Measurements from ENCODE around the gene ACOD1. TPM values are rescaled to one million over a fixed set of nuclear protein-coding genes. Genes with fewer than 3 reads are reported as not detected.

ACOD1 gene
- total RNA-seq, 2 donors from 2014 or later: not detected

DNA sequence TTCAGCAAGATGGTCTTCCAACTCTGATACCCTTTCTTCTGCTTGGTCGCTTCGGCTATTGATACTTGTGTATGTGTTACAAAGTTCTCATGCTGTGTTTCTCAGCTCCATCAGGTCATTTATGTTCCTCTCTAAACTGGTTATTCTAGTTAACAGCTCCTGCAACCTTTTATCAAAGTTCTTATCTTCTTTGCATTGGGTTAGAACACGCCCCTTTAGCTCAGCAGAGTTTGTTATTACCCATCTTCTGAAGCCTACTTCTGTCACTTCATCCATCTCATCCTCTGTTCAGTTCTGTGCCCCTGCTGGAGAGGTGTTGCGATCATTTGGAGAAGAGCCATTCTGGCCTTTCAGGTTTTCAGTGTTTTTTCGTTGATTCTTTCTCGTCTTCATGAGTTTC lies 18.7 kb downstream of the ACOD1 start:
- ATAC-seq (replicated peaks): no peak
- Mint-ChIP-seq H3K4me1 (no peaks in the 10 kb centered on the region), H3K9me3 (no peaks in the 10 kb centered on the region), H3K27ac (no peak overlapping the region), H3K36me3 (ENCODE audit: low read depth) (no peaks in the 10 kb centered on the region), H3K4me3 (no peak overlapping the region), H3K27me3 (peaks cover 16% of the 10 kb centered on the region)

GRCh38 chr13:76968041-76968440 lies 19.7 kb downstream of the ACOD1 start:
- Mint-ChIP-seq H3K4me1 (no peaks in the 10 kb centered on the region), H3K27ac (no peak overlapping the region), H3K4me3 (no peak overlapping the region), H3K9me3 (no peaks in the 10 kb centered on the region), H3K36me3 (ENCODE audit: low read depth) (no peaks in the 10 kb centered on the region), H3K27me3 (peaks cover 13% of the 10 kb centered on the region)
- ATAC-seq (replicated peaks): no peak

- no peak overlapping the region for H3K4me3 Mint-ChIP-seq
- H3K4me1 Mint-ChIP-seq: no peaks in the 10 kb centered on the region
- no peak overlapping the region for H3K27ac Mint-ChIP-seq
- no peaks in the 10 kb centered on the region for H3K9me3 Mint-ChIP-seq
- no peak for ATAC-seq (replicated peaks)
- peaks cover 13% of the 10 kb centered on the region for H3K27me3 Mint-ChIP-seq
- H3K36me3 Mint-ChIP-seq (ENCODE audit: low read depth): no peaks in the 10 kb centered on the region
These were observed 21.4 kb downstream of the ACOD1 start for GRCh38 chr13:76969488-76970365.

- H3K4me3 Mint-ChIP-seq: no peak overlapping the region
- no peaks in the 10 kb centered on the region for H3K36me3 Mint-ChIP-seq (ENCODE audit: low read depth)
- peaks cover 13% of the 10 kb centered on the region for H3K27me3 Mint-ChIP-seq
- no peaks in the 10 kb centered on the region for H3K9me3 Mint-ChIP-seq
- ATAC-seq (replicated peaks): no peak
- H3K4me1 Mint-ChIP-seq: no peaks in the 10 kb centered on the region
- H3K27ac Mint-ChIP-seq: no peak overlapping the region
These were observed 22.9 kb downstream of the ACOD1 start for GRCh38 chr13:76971215-76971614.

- H3K4me1 Mint-ChIP-seq: peaks cover 6% of the 10 kb centered on the region
- no peak overlapping the region for H3K4me3 Mint-ChIP-seq
- H3K27me3 Mint-ChIP-seq: peaks cover 17% of the 10 kb centered on the region
- no peaks in the 10 kb centered on the region for H3K36me3 Mint-ChIP-seq (ENCODE audit: low read depth)
- no peaks in the 10 kb centered on the region for H3K9me3 Mint-ChIP-seq
- no peak overlapping the region for H3K27ac Mint-ChIP-seq
- ATAC-seq (replicated peaks): no peak
These were observed 23.8 kb downstream of the ACOD1 start for GRCh38 chr13:76971851-76972829.

GRCh38 chr13:76973920-76974617 lies 25.8 kb downstream of the ACOD1 start:
- peaks cover 15% of the 10 kb centered on the region for H3K27me3 Mint-ChIP-seq
- no peak overlapping the region for H3K27ac Mint-ChIP-seq
- H3K4me1 Mint-ChIP-seq: peaks cover 6% of the 10 kb centered on the region
- peak overlapping the region; percentile 16 for H3K4me3 Mint-ChIP-seq
- H3K36me3 Mint-ChIP-seq (ENCODE audit: low read depth): no peaks in the 10 kb centered on the region
- peak; percentile 70 for ATAC-seq (replicated peaks)
- H3K9me3 Mint-ChIP-seq: no peaks in the 10 kb centered on the region

DNA sequence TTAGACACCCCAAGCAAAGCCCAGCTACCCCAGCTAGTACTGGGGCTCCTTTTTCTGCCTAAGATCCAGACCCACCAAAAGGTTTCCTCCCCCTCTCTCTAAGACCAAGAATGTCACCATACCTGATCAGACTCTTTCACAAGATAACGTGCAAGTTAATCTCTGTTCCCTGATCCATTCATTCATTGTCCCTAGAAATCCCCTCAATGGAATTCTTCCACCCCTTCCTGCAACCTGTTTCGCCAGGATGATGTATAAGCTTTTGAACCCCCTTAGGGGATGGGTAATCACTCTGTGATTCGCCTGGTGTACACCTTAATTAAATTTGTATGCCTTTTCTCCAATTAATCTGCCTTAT lies 26.3 kb downstream of the ACOD1 start:
- peaks cover 12% of the 10 kb centered on the region for H3K27me3 Mint-ChIP-seq
- no peak overlapping the region for H3K27ac Mint-ChIP-seq
- H3K4me1 Mint-ChIP-seq: peaks cover 6% of the 10 kb centered on the region
- no peak overlapping the region for H3K4me3 Mint-ChIP-seq
- no peaks in the 10 kb centered on the region for H3K36me3 Mint-ChIP-seq (ENCODE audit: low read depth)
- H3K9me3 Mint-ChIP-seq: no peaks in the 10 kb centered on the region
- ATAC-seq (replicated peaks): no peak

DNA sequence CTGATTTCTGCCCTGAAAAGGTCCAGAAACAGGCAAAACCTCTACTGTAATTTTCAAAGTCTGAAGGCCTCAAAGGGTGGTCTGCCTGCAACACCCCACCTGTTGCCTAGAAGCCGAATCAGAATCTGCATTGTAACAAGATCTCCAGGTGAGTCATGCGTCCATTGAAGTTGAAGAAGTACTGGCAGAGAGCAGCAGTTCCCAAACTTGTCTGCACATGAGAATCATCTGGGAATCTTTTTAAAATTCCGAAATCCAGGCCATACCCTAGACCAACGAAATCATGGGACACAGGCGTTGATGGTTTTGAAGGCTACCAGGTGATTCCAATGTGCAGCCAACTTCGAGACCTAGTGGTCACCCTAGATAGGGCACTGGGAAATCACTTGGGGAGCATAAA lies 27.6 kb downstream of the ACOD1 start:
- no peak for ATAC-seq (replicated peaks)
- H3K27me3 Mint-ChIP-seq: peaks cover 16% of the 10 kb centered on the region
- H3K36me3 Mint-ChIP-seq (ENCODE audit: low read depth): no peaks in the 10 kb centered on the region
- no peak overlapping the region for H3K27ac Mint-ChIP-seq
- no peaks in the 10 kb centered on the region for H3K9me3 Mint-ChIP-seq
- no peak overlapping the region for H3K4me3 Mint-ChIP-seq
- peaks cover 6% of the 10 kb centered on the region for H3K4me1 Mint-ChIP-seq

DNA sequence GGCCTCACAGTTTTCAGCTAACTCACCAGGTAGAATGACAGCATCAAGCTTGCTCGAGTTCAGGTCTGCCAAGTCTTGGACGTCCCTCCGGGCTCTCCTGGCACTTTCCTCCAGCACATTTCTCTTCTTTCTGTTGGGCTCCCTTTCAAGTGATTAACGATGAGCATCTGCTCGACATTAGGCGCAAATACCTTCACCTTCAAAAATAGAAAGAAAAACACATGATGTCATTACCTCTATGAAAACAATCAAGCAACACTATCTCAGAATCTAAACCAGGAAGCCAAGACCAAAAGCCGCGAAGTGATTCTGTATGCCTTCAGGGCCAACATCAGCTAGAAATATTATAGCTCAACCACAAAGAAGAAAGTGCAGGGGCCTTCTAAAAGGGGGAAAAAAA lies 28.2 kb downstream of the ACOD1 start:
- H3K36me3 Mint-ChIP-seq (ENCODE audit: low read depth): no peaks in the 10 kb centered on the region
- no peaks in the 10 kb centered on the region for H3K9me3 Mint-ChIP-seq
- no peak overlapping the region for H3K27ac Mint-ChIP-seq
- H3K4me3 Mint-ChIP-seq: peak overlapping the region; percentile 15
- no peak for ATAC-seq (replicated peaks)
- H3K27me3 Mint-ChIP-seq: peaks cover 20% of the 10 kb centered on the region
- peaks cover 6% of the 10 kb centered on the region for H3K4me1 Mint-ChIP-seq

GRCh38 chr13:76976929-76977328 lies 28.6 kb downstream of the ACOD1 start:
- Mint-ChIP-seq H3K9me3 (no peaks in the 10 kb centered on the region), H3K36me3 (ENCODE audit: low read depth) (no peaks in the 10 kb centered on the region), H3K4me3 (peak overlapping the region; percentile 15), H3K27me3 (peaks cover 22% of the 10 kb centered on the region), H3K27ac (no peak overlapping the region), H3K4me1 (peaks cover 6% of the 10 kb centered on the region)
- no peak for ATAC-seq (replicated peaks)

DNA sequence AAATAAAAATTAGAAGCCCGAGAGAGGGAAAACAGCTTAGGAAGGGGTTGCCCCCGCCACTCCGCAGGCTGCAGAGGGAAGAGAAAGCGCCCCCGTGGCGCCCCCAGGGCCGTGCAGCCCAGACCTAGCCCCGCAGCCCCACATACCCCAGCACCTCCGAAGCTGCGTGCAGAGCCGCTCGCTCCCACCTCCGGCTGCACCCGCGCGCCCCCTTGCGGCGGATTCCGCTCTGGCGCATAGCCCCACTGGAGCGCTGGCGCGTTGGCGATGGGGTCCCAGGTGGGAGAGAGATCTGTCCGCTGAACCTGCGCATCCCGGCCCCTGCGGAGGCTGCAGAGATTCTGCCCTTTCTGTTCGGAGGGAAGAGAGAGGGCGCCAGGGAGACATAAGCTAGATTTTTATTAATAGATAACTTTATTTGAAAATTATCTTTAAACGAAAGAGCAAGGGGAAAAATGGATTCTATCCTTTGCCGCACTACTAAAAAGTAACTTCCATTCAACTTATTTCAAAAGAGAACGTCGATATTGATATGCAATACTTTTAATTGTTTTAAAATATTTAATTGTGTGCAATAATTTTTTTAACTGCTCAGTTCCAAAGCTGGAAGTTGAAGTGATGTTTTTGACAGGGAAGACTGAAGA lies 31.9 kb downstream of the ACOD1 start:
- Mint-ChIP-seq H3K36me3 (ENCODE audit: low read depth) (no peaks in the 10 kb centered on the region), H3K4me1 (peaks cover 6% of the 10 kb centered on the region), H3K9me3 (no peaks in the 10 kb centered on the region), H3K27ac (no peak overlapping the region), H3K27me3 (peaks cover 22% of the 10 kb centered on the region), H3K4me3 (peak overlapping the region; percentile 58)
- ATAC-seq (replicated peaks): peak; percentile 100

- Mint-ChIP-seq H3K4me3 (no peak overlapping the region), H3K9me3 (no peaks in the 10 kb centered on the region), H3K27ac (no peak overlapping the region), H3K4me1 (no peaks in the 10 kb centered on the region), H3K27me3 (peaks cover 19% of the 10 kb centered on the region), H3K36me3 (ENCODE audit: low read depth) (no peaks in the 10 kb centered on the region)
- ATAC-seq (replicated peaks): no peak
These were observed 33.8 kb downstream of the ACOD1 start for GRCh38 chr13:76982061-76982460.

GRCh38 chr13:76983676-76984075 lies 35.4 kb downstream of the ACOD1 start:
- Mint-ChIP-seq H3K36me3 (ENCODE audit: low read depth) (no peaks in the 10 kb centered on the region), H3K4me1 (no peaks in the 10 kb centered on the region), H3K27ac (no peak overlapping the region), H3K9me3 (no peaks in the 10 kb centered on the region), H3K4me3 (no peak overlapping the region), H3K27me3 (peaks cover 19% of the 10 kb centered on the region)
- no peak for ATAC-seq (replicated peaks)

- peak overlapping the region; percentile 95 for H3K4me3 Mint-ChIP-seq
- peaks cover 15% of the 10 kb centered on the region for H3K4me1 Mint-ChIP-seq
- ATAC-seq (replicated peaks): peak; percentile 86
- peak overlapping the region; percentile 98 for H3K27ac Mint-ChIP-seq
- peaks cover 42% of the 10 kb centered on the region for H3K36me3 Mint-ChIP-seq (ENCODE audit: low read depth)
- no peaks in the 10 kb centered on the region for H3K9me3 Mint-ChIP-seq
- H3K27me3 Mint-ChIP-seq: no peaks in the 10 kb centered on the region
These were observed 43.1 kb downstream of the ACOD1 start for GRCh38 chr13:76991432-76991795.

Measured in activated T-helper 17 cell treated with anti-CD3 and anti-CD28 coated beads, Interleukin-2, amount 50 U/mL, for 72 hours (primary cell).